ENCODE results near the gene KRT31. TPM values are rescaled to one million over a fixed set of nuclear protein-coding genes. Genes with fewer than 3 reads are reported as not detected.
"Not testable (repeated sequence)": the region's sequence is repeated elsewhere in the genome, so short reads cannot be mapped to it uniquely, and the experiment has no call there.

KRT31 gene
- polyA plus RNA-seq (2012; ENCODE audit: insufficient read depth, insufficient read length) = not detected

DNA sequence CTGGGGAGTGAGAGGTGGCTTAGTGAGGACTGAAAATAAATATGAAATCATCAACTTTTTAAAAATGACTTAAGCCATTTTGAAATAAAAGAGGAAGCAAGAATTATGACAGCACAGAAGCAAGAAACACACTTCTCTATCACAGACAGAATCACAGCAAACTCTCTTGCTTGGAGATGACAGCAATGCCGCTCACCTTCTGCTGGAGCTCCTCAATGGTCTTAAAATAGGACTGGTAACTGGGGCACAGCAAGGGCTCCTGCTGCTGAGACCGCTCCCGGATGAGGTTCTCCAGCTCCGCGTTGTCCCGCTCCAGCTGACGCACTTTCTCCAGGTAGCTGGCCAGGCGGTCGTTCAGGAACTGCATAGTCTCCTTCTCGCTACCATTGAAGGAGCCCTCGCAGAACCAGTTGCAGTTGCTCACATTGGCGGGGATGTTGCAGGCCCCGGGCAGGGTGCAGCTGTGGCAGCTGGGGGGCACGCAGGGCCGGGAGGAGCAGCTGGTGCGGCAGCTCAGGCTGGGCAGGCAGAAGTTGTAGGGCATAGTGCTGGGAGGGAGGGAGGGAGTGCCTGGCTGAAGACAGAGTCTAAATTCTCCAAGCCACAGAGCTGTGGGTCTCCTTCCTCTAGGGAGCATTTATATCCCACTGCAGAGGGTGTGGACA, at the start of gene KRT31:
TSS of gene KRT31 (minus strand) at position 613 of the 665 bp plus-strand sequence. CDS start at position 544, 69 bp downstream.
- DNase-seq (ENCODE audit: low read depth, low spot score) = no peak
- no peak within 1 kb of the TSS for H3K4me3 ChIP-seq (ENCODE audit: low read length)

DNA sequence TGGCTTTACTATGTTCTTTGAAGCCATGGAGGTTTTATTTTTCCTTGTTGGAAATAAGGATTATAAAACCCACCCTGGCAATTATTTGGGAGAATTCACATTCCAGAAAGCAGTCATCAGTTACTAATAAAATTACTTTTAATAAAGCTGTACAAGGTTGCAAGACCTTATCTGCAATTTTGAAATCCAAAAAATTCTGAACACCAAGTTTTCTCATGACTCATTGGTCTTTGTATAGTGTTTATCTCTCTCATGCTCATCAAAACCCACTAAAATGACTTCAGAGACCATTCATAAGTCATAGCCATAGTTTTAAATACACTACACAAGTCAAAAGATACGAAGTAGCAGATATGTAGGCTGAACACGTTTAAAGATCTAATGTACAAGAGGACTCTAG, 49.4 kb upstream of the KRT31 start:
- no peak overlapping the region for H3K4me3 ChIP-seq (ENCODE audit: low read length)
- DNase-seq (ENCODE audit: low read depth, low spot score) = no peak

DNA sequence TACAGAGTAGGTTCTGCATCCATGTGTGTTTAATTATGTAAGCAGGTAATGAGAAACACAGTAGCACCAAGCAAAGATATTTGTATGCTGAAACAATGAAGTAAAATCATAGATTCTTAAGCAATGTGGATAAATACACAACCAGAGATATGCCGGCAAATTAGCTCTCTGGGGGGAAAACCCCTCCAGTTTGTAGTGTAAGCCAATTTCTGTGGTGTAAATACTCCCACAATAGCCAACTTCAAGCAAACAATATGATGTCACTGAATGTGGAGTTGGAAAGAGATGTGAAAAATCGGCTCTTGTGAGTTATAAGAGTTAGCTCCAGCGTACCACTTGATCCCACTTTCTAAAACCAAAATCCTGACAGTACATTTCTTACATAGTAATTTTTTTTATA, 47.2 kb upstream of the KRT31 start:
- DNase-seq (ENCODE audit: low read depth, low spot score) = no peak
- H3K4me3 ChIP-seq (ENCODE audit: low read length) = no peak overlapping the region

DNA sequence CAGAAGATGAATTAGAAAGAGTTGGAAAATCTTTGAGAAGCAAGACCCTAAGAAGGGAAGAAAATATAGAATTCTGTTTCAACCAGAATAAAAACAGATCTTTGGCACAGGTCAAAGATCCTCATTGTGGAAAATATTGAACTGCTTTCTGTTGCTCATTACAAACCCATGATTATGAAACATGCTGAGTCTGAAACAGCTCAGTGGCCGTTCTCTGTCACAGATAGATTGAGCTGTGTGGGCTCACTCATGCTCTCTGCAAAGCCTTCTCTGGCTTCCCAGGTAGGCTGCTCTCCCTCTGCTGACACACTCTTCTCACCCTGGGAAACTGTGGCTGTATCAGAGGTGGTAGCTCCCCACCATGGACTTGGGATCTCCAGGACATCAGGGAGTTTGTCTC, 46.8 kb upstream of the KRT31 start:
- no peak overlapping the region for H3K4me3 ChIP-seq (ENCODE audit: low read length)
- no peak for DNase-seq (ENCODE audit: low read depth, low spot score)

DNA sequence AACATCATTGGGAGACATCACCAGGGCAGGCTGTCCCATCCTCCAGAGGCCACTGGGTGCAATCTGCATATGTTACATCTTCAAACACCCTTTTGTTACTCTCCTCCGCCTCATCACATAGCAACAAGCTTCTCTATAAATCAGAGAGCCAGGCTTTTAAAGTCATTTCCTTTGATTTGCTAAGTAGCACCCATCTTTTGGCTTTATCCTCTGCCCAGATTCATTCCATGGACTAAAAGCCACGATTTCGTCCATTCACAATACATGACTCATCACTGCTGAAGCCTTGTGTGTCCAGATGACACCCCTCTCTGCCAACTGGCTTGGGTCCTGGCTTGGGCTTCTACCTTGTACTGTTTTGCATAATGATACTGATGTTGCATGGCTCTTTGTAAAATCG, 45.3 kb upstream of the KRT31 start:
- no peak for DNase-seq (ENCODE audit: low read depth, low spot score)

DNA sequence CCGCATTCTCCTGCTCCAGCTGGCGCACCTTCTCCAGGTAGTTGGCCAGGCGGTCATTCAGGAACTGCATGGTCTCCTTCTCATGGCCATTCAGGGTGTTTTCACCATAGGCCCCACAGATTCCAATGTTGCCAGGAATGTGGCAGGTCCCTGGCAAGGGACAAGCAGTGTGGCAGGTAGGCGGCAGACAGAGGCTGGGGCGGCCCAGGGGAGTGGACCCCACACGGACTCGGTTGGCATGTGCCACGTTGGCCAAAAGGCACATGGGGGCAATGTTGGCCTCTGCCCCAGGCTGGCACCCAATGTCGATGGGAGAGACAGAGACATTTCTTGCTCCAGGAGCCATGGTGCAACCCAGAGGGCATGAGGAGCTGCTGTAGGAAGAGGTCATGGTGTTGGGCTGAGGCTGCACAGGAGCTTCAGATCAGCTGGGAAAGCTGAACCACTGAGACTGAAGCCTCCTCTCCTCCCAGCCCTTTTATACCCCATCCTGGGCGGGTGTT, 43.2 kb upstream of the KRT31 start, which contains the start of gene KRT38:
TSS of gene KRT38 (minus strand) at position 453 of the 503 bp plus-strand sequence. CDS start at position 391, 62 bp downstream.
- no peak within 1 kb of the TSS for H3K4me3 ChIP-seq (ENCODE audit: low read length)
- no peak for DNase-seq (ENCODE audit: low read depth, low spot score)

More for the DNA sequence above, 45.3 kb upstream of the KRT31 start:
- H3K4me3 ChIP-seq (ENCODE audit: low read length) = no peak overlapping the region

DNA sequence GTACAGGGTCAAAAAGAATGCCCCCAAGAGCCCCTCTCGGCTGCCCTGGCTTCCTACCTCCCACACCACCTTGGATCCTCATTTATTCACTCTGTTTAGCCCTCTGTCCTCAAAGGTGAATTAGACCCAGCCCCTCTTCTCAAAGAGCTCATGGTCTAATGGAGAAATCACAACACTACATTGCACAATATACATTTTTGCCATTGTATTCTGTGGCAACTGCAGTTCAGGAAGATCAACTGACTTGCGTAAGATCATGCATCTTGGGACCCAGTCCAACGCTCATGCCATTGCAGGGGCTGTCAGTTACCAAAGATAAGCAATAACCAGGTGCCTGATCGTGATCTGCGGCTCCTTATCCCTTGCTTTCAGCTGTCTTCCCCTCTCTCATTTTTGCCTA, 42.0 kb upstream of the KRT31 start:
- DNase-seq (ENCODE audit: low read depth, low spot score) = no peak
- H3K4me3 ChIP-seq (ENCODE audit: low read length) = no peak overlapping the region

DNA sequence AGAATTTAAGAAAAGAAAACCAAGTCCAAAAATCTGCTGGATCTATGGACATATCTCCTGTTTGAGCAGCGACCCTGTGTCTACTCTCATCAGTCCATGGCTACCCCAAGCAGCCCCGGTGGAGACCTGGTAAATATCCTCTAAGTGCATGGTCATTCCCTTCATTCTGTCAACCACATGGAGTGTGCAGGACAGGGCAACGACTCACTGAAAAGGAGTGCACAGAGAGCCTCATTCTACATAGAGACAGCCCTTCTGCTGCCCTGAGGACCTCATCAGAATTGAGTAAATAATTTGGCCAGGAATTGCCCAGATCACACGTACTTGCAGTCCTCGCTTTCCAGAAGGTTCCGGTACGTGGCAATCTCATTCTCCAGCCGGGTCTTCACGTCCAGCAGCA, 40.4 kb upstream of the KRT31 start:
- H3K4me3 ChIP-seq (ENCODE audit: low read length) = no peak overlapping the region
- DNase-seq (ENCODE audit: low read depth, low spot score) = no peak

DNA sequence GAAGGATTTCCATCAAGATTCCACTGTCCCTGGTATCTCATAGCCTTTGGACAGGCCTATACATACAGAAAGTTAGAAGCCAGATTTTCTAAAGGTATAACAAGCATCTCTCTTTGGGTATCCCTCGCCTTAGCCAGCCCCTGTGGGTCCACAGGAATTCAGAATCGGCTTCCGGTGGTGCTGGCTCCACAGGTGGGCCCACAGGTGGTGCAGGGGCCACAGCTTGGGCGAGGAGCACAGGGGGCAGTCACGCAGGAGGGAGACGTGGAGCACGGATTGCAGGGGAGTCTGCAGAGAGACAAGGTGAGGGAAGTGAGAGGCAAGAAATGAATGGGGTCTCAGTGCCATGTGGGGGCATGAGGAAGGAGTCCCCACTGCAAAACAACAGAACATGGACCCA, 39.8 kb upstream of the KRT31 start:
- no peak for DNase-seq (ENCODE audit: low read depth, low spot score)
- H3K4me3 ChIP-seq (ENCODE audit: low read length) = no peak overlapping the region

DNA sequence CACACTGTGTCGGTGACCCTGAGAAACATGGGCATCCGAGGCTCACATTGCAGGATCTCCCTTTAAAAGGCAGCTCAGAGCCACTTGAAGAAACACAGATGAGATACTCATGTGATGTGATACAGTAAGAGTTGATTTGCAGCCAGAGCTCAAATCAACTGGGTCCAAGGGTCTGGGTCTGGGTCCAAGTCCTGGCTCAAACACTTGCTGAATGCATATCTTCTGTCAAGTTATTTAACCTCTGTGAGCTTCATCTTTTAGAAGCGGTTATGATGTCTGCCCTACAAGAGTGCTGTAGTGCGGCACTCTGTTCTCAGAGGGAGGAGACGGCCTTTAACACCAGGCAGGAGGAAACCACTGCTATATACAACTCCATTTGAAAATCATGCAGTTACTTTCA, 37.0 kb upstream of the KRT31 start:
- DNase-seq (ENCODE audit: low read depth, low spot score) = no peak
- no peak overlapping the region for H3K4me3 ChIP-seq (ENCODE audit: low read length)

DNA sequence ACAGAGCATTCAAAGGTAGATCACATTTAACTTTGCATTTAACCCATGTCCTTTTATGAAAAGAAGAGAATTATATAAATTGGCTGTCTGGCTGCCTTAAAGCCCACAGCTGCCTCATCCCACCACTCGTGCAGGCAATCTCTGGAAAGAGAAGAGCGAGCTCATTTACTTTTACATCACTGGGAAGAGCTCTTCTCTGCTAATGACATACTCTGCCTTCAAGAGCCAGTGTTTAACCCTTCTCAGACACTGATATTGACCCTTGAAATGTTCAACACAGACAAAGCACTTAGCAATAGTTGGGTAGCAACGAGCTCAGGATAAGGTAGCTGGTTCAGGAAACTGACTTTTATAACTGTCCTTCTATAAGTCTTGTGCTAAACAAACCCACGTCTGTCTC, 36.6 kb upstream of the KRT31 start:
- no peak for DNase-seq (ENCODE audit: low read depth, low spot score)
- no peak overlapping the region for H3K4me3 ChIP-seq (ENCODE audit: low read length)

DNA sequence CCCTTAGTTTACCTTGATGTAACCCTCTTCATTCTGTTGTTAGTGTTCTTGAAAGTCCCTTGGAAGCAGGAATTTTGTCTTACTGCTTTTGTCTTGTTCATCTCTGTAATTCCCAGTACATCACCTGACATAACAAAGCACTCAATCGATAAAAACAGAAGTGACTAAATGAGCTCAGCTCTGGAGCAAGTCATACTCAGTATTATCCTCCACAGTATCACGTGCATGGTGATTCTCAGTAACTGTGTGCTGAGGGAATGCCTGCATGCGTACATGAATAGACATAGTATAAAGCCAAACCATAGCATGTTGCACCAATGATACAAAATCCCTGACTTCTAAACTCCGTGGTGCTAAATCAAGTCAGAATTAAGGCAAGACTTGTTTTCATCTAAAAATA, 36.2 kb upstream of the KRT31 start:
- H3K4me3 ChIP-seq (ENCODE audit: low read length) = no peak overlapping the region
- no peak for DNase-seq (ENCODE audit: low read depth, low spot score)

DNA sequence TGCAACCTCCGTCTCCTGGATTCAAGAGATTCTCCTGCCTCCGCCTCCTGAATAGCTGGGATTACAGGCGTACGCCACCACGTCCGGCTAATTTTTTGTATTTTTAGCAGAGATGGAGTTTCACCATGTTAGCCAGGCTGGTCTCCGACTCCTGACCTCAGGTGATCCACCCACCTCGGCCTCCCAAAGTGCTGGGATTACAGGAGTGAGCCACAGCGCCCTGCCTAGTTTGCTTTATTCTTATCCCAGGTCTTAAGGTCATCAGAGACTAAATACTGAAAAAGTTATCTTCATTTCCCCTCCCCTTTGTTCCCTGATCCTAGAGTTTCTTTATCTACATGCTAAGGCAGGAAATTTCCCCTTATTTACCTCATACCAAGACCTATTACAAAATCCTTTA, 33.0 kb upstream of the KRT31 start:
- not testable (repeated sequence) for H3K4me3 ChIP-seq (ENCODE audit: low read length); DNase-seq (ENCODE audit: low read depth, low spot score)

DNA sequence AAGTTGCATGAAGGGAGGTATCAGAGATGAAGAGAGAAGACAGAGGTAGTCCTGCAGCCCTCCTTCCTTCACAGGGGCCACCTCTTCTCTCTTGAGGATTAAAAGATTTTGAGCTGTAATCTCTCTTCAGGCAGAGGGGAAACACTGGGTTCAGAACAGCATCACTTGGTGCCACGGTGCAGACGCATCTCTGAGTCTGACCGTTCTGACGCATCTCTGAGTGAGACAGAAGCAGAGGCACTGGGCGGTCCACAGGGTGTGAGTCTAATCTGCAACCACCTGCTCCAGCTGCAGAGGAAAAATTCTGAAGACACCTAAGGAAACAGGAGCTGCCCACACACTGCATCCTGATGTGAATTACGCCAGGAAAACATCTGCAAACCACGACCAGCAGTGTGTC, 32.3 kb upstream of the KRT31 start:
- no peak overlapping the region for H3K4me3 ChIP-seq (ENCODE audit: low read length)
- no peak for DNase-seq (ENCODE audit: low read depth, low spot score)

DNA sequence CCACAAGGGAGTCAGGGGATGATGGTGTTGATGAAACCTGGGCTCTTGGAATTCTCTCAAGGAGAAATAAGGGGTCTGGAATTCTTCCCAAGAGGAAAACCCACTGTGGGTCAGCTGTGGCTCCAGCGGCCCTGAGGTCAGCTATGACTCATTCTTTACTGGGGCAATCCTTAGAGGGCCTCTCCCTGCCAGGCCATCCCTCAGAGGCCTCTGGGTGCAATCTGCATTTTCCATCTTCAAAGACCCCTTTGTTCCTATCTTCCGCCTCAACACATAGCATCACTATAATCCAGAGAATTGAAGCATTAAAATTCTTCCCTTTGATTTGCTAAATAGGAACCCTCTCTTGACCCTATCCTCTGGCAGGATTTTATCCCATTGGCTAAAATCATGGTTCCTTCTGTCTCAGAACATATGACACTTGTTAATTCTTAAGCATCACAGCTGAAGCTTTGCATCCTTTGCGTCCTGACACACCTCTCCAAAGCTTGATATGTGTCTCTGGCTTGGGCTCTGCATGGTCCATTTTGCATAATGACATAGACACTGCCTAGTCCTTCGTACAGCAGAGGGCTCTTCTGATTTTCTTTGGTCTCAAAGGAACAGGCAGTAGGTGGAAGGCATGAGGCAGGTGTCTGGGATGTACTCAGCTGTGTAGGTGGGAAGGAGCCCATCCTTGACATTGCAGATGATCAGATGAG, 31.3 kb upstream of the KRT31 start:
- H3K4me3 ChIP-seq (ENCODE audit: low read length) = no peak overlapping the region
- no peak for DNase-seq (ENCODE audit: low read depth, low spot score)

DNA sequence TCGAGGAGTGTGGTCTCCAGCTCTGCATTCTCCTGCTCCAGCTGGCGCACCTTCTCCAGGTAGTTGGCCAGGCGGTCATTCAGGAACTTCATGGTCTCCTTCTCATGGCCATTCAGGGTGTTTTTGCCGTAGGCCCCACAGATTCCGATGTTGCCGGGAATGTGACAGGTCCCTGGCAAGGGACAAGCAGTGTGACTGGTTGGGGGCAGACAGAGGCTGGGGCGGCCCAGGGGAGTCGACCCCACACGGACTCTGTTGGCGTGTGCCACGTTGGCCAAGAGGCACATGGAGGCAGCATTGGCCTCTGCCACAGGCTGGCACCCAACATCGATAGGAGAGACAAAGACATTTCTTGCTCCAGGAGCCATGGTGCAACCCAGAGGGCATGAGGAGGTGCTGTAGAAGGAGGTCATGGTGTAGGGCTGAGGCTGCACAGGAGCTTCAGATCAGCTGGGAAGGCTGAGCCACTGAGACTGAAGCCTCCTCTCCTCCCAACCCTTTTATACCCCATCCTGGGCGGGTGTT, 26.8 kb upstream of the KRT31 start, which contains the start of gene KRT37:
TSS of gene KRT37 (minus strand) at position 475 of the 525 bp plus-strand sequence. CDS start at position 413, 62 bp downstream.
- no peak for DNase-seq (ENCODE audit: low read depth, low spot score)
- H3K4me3 ChIP-seq (ENCODE audit: low read length) = no peak within 1 kb of the TSS

DNA sequence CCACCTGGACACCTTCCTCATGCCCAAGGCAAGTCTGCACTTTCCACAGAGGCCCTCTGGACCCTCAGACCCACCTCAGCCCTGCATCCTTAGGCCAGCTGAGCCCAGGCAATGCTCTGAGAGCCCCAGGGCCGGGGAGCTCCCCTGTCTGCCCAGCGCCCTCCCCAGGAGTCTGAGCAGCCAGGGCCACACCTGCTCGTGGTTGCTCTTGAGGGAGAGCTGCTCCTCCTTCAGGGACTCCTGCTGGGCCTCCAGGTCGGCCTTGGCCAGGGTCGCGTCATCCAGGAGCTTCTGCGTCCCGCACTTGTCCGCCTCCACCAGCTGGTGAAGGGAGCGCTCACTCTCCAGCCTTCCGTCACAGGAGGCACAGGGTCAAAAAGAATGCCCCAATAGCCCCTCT, 25.2 kb upstream of the KRT31 start:
- not testable (repeated sequence) for H3K4me3 ChIP-seq (ENCODE audit: low read length)

DNA sequence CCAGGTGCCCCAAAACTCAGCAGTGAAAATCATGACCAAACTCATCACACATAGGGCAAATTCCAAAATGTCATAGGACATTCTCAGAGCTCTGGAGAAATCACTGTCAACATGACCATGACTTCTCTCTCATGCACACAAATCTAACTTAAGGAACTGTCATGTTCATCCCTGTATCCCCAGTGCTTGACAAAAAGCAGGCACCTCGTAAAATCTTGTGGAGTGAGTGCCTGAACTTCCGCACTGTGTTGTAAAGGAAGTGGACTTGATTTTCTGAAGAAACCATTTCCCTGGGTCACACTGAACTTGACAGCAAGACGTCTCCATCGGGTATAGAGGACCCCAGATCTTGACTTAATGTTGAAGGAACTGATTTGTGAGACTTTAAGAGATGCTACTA, 24.2 kb upstream of the KRT31 start:
- DNase-seq (ENCODE audit: low read depth, low spot score) = no peak
- no peak overlapping the region for H3K4me3 ChIP-seq (ENCODE audit: low read length)

More for the DNA sequence above, 25.2 kb upstream of the KRT31 start:
- not testable (repeated sequence) for DNase-seq (ENCODE audit: low read depth, low spot score)

DNA sequence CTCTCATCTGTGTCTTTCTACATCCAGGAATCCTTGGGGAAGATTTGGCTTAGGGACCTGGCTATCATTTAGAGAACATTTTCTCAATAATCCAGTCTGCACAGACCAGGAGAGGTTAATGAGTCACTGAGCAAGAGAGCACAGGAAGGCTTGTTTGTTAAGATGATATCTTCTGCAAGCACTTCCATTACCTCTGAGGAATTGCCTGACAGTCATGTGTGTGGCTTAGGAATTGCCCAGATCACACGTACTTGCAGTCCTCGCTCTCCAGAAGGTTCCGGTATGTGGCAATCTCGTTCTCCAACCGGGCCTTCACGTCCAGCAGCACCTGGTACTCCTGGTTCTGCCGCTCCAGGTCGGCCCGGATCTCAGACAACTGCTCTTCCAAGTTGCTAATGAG, 23.7 kb upstream of the KRT31 start:
- DNase-seq (ENCODE audit: low read depth, low spot score) = no peak
- no peak overlapping the region for H3K4me3 ChIP-seq (ENCODE audit: low read length)

DNA sequence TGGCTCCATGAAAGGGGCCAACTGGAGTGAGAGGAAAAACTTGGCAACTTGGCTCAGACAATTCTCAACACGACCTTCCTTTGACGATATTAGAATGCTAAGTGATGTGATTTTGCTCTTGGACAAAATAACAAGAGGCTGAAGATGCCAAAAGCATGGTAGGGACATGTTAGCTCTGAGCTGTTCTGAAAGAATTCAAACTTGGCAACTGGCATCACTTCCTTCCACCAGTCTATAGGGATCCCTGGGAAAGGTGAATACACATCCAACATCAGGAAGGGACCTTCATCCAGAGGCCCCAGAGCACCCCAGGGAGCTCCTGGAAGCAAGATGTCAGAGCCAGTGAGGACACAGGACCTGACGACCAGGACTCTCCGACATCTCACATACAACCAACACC, 22.7 kb upstream of the KRT31 start:
- DNase-seq (ENCODE audit: low read depth, low spot score) = no peak
- no peak overlapping the region for H3K4me3 ChIP-seq (ENCODE audit: low read length)
